ENCODE measurements around the gene DOCK6.

GRCh38 chr19:11267316-11268085 is 5.2 kb upstream of the DOCK6 start:
- no peak for TF ChIP-seq CTCF (IDR thresholded peaks at IDR 0.05)
- no peak for TF ChIP-seq POLR2A (IDR thresholded peaks at IDR 0.05)
- TF ChIP-seq EP300 (IDR thresholded peaks at IDR 0.05) = no peak
- no peak for TF ChIP-seq POLR2AphosphoS5 (IDR thresholded peaks at IDR 0.05)

Measured in sigmoid colon (tissue), 4 donors.